Ascending aorta (tissue), 2 donors: ENCODE data around the gene MAP6. TPM values are rescaled to one million over a fixed set of nuclear protein-coding genes. Genes with fewer than 3 reads are reported as not detected.

ENCODE experiments used
- DNase-seq, 2 donors: peaks; one replicate each; pipeline ENCODE4 v3.0.0-alpha.2; 2019; ENCODE audit warnings: low spot score in 2 of 2
- H3K27ac ChIP-seq, 2 donors: fragments of 200-600 bp; sonication (generic); one replicate each; pipeline ENCODE4 v1.5.1; 2016 to 2017; ENCODE audit warnings: mild to moderate bottlenecking in 1 of 2
- H3K27me3 ChIP-seq: fragments of 200-600 bp; sonication (generic); one replicate; pipeline ENCODE4 v1.5.1; 2017
- H3K36me3 ChIP-seq, 2 donors: fragments of 200-600 bp; sonication (generic); one replicate each; pipeline ENCODE4 v1.5.1; 2016
- H3K4me1 ChIP-seq, 2 donors: fragments of 200-600 bp; sonication (generic); one replicate each; pipeline ENCODE4 v1.5.1; 2016 to 2017; ENCODE audit warnings: mild to moderate bottlenecking in 1 of 2
- H3K4me3 ChIP-seq, 2 donors: fragments of 200-600 bp; sonication (generic); one replicate each; pipeline ENCODE4 v1.5.1; 2016 to 2017; ENCODE audit warnings: mild to moderate bottlenecking in 1 of 2
- H3K9me3 ChIP-seq, 2 donors: fragments of 200-600 bp; sonication (generic); one replicate each; pipeline ENCODE4 v1.5.1; 2016
- CTCF ChIP-seq, 3 experiments: fragments of 200-600 bp in 2 of 3; fragments of 450-650 bp in 1 of 3; sonication (generic) in 2 of 3; IDR thresholded peaks; one replicate each; pipeline ENCODE4 v1.5.1; 2016 to 2019; ENCODE audit warnings: antibody characterized with exemption in 3 of 3, mild to moderate bottlenecking in 1 of 3, moderate library complexity in 1 of 3
- intact Hi-C: fragments of 100-400 bp; cut with DNase I; formaldehyde crosslinking; loops from one replicate; pipeline ENCODE4 v1.15.1; 2023
- total RNA-seq: library from RNA; depleted of rRNA; stranded (reverse); fragments of >200 nt; gene quantifications from one replicate; pipeline ENCODE4 v1.1.0, GENCODE V29; 2016

The MAP6 gene
- total RNA-seq, 1 donor from 2014 or later: 15.8 TPM

- Histone ChIP-seq H3K4me1 (no peaks in the 10 kb centered on the region), H3K27ac (no peak overlapping the region), H3K36me3 (no peaks in the 10 kb centered on the region), H3K4me3 (no peak overlapping the region), H3K27me3 (no peaks in the 10 kb centered on the region), H3K9me3 (no peaks in the 10 kb centered on the region)
- intact Hi-C loops: no loop called here
- no peak for TF ChIP-seq CTCF (IDR thresholded peaks at IDR 0.05)
- DNase-seq: no peak
Observed at GRCh38 chr11:75655605-75656004, 13.2 kb downstream of the MAP6 start.

- Histone ChIP-seq H3K4me3 (no peak overlapping the region), H3K4me1 (no peaks in the 10 kb centered on the region), H3K9me3 (no peaks in the 10 kb centered on the region), H3K27me3 (no peaks in the 10 kb centered on the region), H3K27ac (no peak overlapping the region), H3K36me3 (no peaks in the 10 kb centered on the region)
- no peak for DNase-seq
- intact Hi-C loops: no loop called here
- TF ChIP-seq CTCF (IDR thresholded peaks at IDR 0.05): no peak
Observed at GRCh38 chr11:75654314-75654713, 14.5 kb downstream of the MAP6 start.

- no peaks in the 10 kb centered on the region for H3K4me1 ChIP-seq
- H3K36me3 ChIP-seq: no peaks in the 10 kb centered on the region
- H3K9me3 ChIP-seq: no peaks in the 10 kb centered on the region
- H3K27me3 ChIP-seq: no peaks in the 10 kb centered on the region
- no peak for DNase-seq
- H3K4me3 ChIP-seq: no peak overlapping the region
- TF ChIP-seq CTCF (IDR thresholded peaks at IDR 0.05): no peak
- no peak overlapping the region for H3K27ac ChIP-seq
- intact Hi-C loops: no loop called here
Observed at GRCh38 chr11:75653532-75653931, 15.3 kb downstream of the MAP6 start.

GRCh38 chr11:75652936-75653335 lies 15.9 kb downstream of the MAP6 start:
- TF ChIP-seq CTCF (IDR thresholded peaks at IDR 0.05): no peak
- DNase-seq: no peak
- no peaks in the 10 kb centered on the region for H3K27me3 ChIP-seq
- H3K27ac ChIP-seq: no peak overlapping the region
- no peaks in the 10 kb centered on the region for H3K36me3 ChIP-seq
- intact Hi-C loops: no loop called here
- H3K4me1 ChIP-seq: no peaks in the 10 kb centered on the region
- H3K9me3 ChIP-seq: no peaks in the 10 kb centered on the region
- H3K4me3 ChIP-seq: no peak overlapping the region

GRCh38 chr11:75651218-75651617 lies 17.6 kb downstream of the MAP6 start:
- DNase-seq: no peak
- no peak overlapping the region for H3K4me3 ChIP-seq
- intact Hi-C loops: no loop called here
- no peak for TF ChIP-seq CTCF (IDR thresholded peaks at IDR 0.05)
- H3K36me3 ChIP-seq: no peaks in the 10 kb centered on the region
- H3K9me3 ChIP-seq: no peaks in the 10 kb centered on the region
- no peaks in the 10 kb centered on the region for H3K4me1 ChIP-seq
- no peaks in the 10 kb centered on the region for H3K27me3 ChIP-seq
- H3K27ac ChIP-seq: no peak overlapping the region

- no peaks in the 10 kb centered on the region for H3K27me3 ChIP-seq
- no peaks in the 10 kb centered on the region for H3K36me3 ChIP-seq
- no peak for TF ChIP-seq CTCF (IDR thresholded peaks at IDR 0.05)
- H3K9me3 ChIP-seq: no peaks in the 10 kb centered on the region
- intact Hi-C loops: no loop called here
- no peak for DNase-seq
- H3K4me1 ChIP-seq: no peaks in the 10 kb centered on the region
- no peak overlapping the region for H3K27ac ChIP-seq
- H3K4me3 ChIP-seq: no peak overlapping the region
Observed at GRCh38 chr11:75650167-75650723, 18.6 kb downstream of the MAP6 start.
